Chondrocyte (in vitro differentiated cells): ENCODE results near the gene PDGFRA. TPM values are rescaled to one million over a fixed set of nuclear protein-coding genes. Genes with fewer than 3 reads are reported as not detected.
A peak's percentile ranks its signal among the peaks of the same experiment; 100 is the strongest.

Experiments used
- DNase-seq: peaks from one replicate; pipeline ENCODE4 v3.0.0; 2021; ENCODE audit warnings: mixed read lengths, low spot score
- H3K27ac Mint-ChIP-seq: one replicate; pipeline ENCODE4 v1.8.0; 2021; ENCODE audit warnings: mild to moderate bottlenecking, moderate library complexity, mixed read lengths; ENCODE audit not compliant: unreplicated experiment
- H3K27me3 Mint-ChIP-seq: 2 replicates; pipeline ENCODE4 v1.8.0; 2021; ENCODE audit warnings: low read depth, mixed read lengths
- H3K36me3 Mint-ChIP-seq: 2 replicates; pipeline ENCODE4 v1.8.0; 2021; ENCODE audit warnings: low read depth, mixed read lengths
- H3K4me1 Mint-ChIP-seq: 2 replicates; pipeline ENCODE4 v1.8.0; 2021; ENCODE audit warnings: low read depth, mild to moderate bottlenecking, mixed read lengths
- H3K4me3 Mint-ChIP-seq: one replicate; pipeline ENCODE4 v1.8.0; 2021; ENCODE audit warnings: mild to moderate bottlenecking, moderate library complexity, mixed read lengths; ENCODE audit not compliant: unreplicated experiment
- H3K9me3 Mint-ChIP-seq: 2 replicates; pipeline ENCODE4 v1.8.0; 2021; ENCODE audit warnings: low read depth, mixed read lengths
- CTCF ChIP-seq: fragments of 200-600 bp; sonication (generic); IDR thresholded peaks from 2 replicates; pipeline ENCODE4 v1.5.0; 2021; ENCODE audit warnings: antibody characterized with exemption, mild to moderate bottlenecking, moderate library complexity
- total RNA-seq: library from RNA; stranded (reverse); gene quantifications from 3 replicates; pipeline ENCODE4 v1.2.1, GENCODE V29; 2021

PDGFRA gene
- total RNA-seq, 1 donor from 2014 or later = 62.7 TPM

GRCh38 chr4:54276641-54277430 lies 47.7 kb downstream of the PDGFRA start:
- peak overlapping the region; percentile 29 for H3K4me3 Mint-ChIP-seq
- peak overlapping the region; percentile 90 for H3K27ac Mint-ChIP-seq

GRCh38 chr4:54277691-54278090 lies 48.6 kb downstream of the PDGFRA start:
- Mint-ChIP-seq H3K9me3 (no peaks in the 10 kb centered on the region), H3K4me3 (no peak overlapping the region), H3K36me3 (peaks cover 37% of the 10 kb centered on the region), H3K27ac (peak overlapping the region; percentile 90), H3K4me1 (peaks cover 73% of the 10 kb centered on the region), H3K27me3 (no peaks in the 10 kb centered on the region)
- TF ChIP-seq CTCF = no peak
- DNase-seq = no peak

More at GRCh38 chr4:54276641-54277430, 47.7 kb downstream of the PDGFRA start:
- no peak for TF ChIP-seq CTCF
- no peak for DNase-seq
- peaks cover 36% of the 10 kb centered on the region for H3K36me3 Mint-ChIP-seq
- H3K9me3 Mint-ChIP-seq = no peaks in the 10 kb centered on the region
- no peaks in the 10 kb centered on the region for H3K27me3 Mint-ChIP-seq
- peaks cover 64% of the 10 kb centered on the region for H3K4me1 Mint-ChIP-seq

- Mint-ChIP-seq H3K36me3 (peaks cover 33% of the 10 kb centered on the region), H3K27me3 (no peaks in the 10 kb centered on the region), H3K27ac (no peak overlapping the region), H3K9me3 (no peaks in the 10 kb centered on the region), H3K4me3 (no peak overlapping the region), H3K4me1 (peaks cover 72% of the 10 kb centered on the region)
- no peak for DNase-seq
- TF ChIP-seq CTCF = no peak
Measured at GRCh38 chr4:54278216-54278615, 49.1 kb downstream of the PDGFRA start.

GRCh38 chr4:54281054-54281766 lies 52.1 kb downstream of the PDGFRA start:
- H3K27ac Mint-ChIP-seq = peak overlapping the region; percentile 97
- H3K4me3 Mint-ChIP-seq = peak overlapping the region; percentile 3
- peaks cover 45% of the 10 kb centered on the region for H3K4me1 Mint-ChIP-seq
- H3K36me3 Mint-ChIP-seq = peaks cover 33% of the 10 kb centered on the region
- no peak for TF ChIP-seq CTCF
- peaks cover 3% of the 10 kb centered on the region for H3K9me3 Mint-ChIP-seq
- no peaks in the 10 kb centered on the region for H3K27me3 Mint-ChIP-seq
- DNase-seq = no peak

GRCh38 chr4:54282837-54283236 lies 53.7 kb downstream of the PDGFRA start:
- TF ChIP-seq CTCF = no peak
- Mint-ChIP-seq H3K36me3 (peaks cover 39% of the 10 kb centered on the region), H3K27ac (peak overlapping the region; percentile 97)

More at GRCh38 chr4:54282837-54283236, 53.7 kb downstream of the PDGFRA start:
- no peak for DNase-seq
- peaks cover 3% of the 10 kb centered on the region for H3K9me3 Mint-ChIP-seq
- no peak overlapping the region for H3K4me3 Mint-ChIP-seq
- H3K27me3 Mint-ChIP-seq = no peaks in the 10 kb centered on the region
- H3K4me1 Mint-ChIP-seq = peaks cover 28% of the 10 kb centered on the region
